ENCODE measurements around the gene PHF21B.

The PHF21B gene

DNA sequence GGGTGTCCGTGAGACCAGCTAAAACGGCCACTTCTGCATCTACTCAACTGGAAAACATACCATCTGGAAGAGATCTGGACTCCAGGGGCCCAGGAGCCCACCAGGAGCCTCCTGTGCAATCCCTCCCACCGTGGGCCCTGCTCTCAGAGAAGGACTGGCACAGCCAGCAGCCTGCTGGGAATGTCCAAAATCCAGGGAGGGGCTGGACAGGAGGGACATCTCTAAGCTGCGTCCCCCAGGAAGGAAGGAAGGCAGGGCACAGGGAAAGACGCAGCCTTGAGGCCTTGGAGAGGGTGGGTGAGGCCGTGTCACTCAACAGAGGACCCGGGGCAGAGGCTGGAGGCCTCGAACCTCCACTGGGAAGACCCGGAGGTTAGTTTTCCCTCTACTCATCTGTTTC lies 78.0 kb downstream of the PHF21B start:
- Histone ChIP-seq H3K79me2 (ENCODE audit: control insufficient read depth, insufficient read depth, low read length) (no peaks in the 10 kb centered on the region), H4K5ac (ENCODE audit: low read length) (no peak overlapping the region), H3K23ac (ENCODE audit: low read length) (no peak overlapping the region), H3K56ac (ENCODE audit: low read length) (no peak overlapping the region), H3K4me3 (ENCODE audit: low read length) (no peak overlapping the region), H4K8ac (ENCODE audit: low read depth, low read length) (no peak overlapping the region), H2BK5ac (ENCODE audit: low read length) (no peak overlapping the region), H3K36me3 (ENCODE audit: control insufficient read depth, insufficient read depth, low read length) (no peaks in the 10 kb centered on the region), H3K4ac (ENCODE audit: low read depth, low read length) (no peak overlapping the region), H3K4me1 (ENCODE audit: control insufficient read depth, low read depth, low read length) (no peaks in the 10 kb centered on the region), H3K9ac (ENCODE audit: low read length) (no peak overlapping the region), H2AK5ac (ENCODE audit: low read length) (no peak overlapping the region), H3K27ac (ENCODE audit: low read depth, low read length) (no peak overlapping the region), H3K27me3 (ENCODE audit: insufficient read depth, low read length, poor library complexity) (no peaks in the 10 kb centered on the region), H2BK15ac (replicated peaks; ENCODE audit: low read depth) (no peak overlapping the region), H2BK120ac (ENCODE audit: low read depth, low read length) (no peak overlapping the region), H3K4me2 (ENCODE audit: low read length) (no peak overlapping the region), H3K18ac (ENCODE audit: low read length) (no peak overlapping the region), H3K79me1 (ENCODE audit: low read length) (peaks cover 4% of the 10 kb centered on the region)
- DNase-seq: no peak
- no CpG with 5 or more reads among the region's 9 CpGs for WGBS (ENCODE audit: extremely low coverage, insufficient coverage, low lambda C conversion rate)

DNA sequence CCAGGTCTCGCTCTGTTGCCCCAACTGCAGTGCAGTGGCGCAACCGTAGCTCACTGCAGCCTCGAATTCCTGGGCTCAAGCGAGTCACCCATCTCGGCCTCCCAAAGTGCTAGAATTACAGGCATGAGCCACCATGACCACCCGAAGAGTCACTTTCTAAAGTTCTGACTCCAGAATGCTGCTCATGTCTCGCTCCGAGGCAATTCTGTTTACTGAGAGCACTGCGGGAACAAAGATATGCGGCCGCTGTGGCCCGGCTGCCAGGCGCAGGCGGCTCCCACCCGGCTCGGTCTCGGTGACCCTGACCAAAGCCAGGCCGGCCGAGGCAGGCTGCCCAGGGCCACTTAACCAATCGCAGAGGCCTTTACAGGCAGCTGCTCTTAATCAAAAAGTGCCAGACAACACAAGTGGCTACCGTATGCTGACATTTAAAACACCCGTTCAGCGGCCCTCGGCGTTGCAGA lies 78.7 kb downstream of the PHF21B start:
- WGBS (ENCODE audit: extremely low coverage, insufficient coverage, low lambda C conversion rate): no CpG with 5 or more reads among the region's 26 CpGs
- H3K27ac ChIP-seq (ENCODE audit: low read depth, low read length): no peak overlapping the region
- H3K23ac ChIP-seq (ENCODE audit: low read length): no peak overlapping the region
- peak; percentile 23 for DNase-seq
- H3K4me1 ChIP-seq (ENCODE audit: control insufficient read depth, low read depth, low read length): no peaks in the 10 kb centered on the region
- no peak overlapping the region for H3K9ac ChIP-seq (ENCODE audit: low read length)
- H3K36me3 ChIP-seq (ENCODE audit: control insufficient read depth, insufficient read depth, low read length): no peaks in the 10 kb centered on the region
- no peak overlapping the region for H2AK5ac ChIP-seq (ENCODE audit: low read length)
- no peak overlapping the region for H3K4ac ChIP-seq (ENCODE audit: low read depth, low read length)
- H3K4me3 ChIP-seq (ENCODE audit: low read length): no peak overlapping the region
- H2BK15ac ChIP-seq (replicated peaks; ENCODE audit: low read depth): no peak overlapping the region
- peaks cover 4% of the 10 kb centered on the region for H3K79me1 ChIP-seq (ENCODE audit: low read length)
- H2BK5ac ChIP-seq (ENCODE audit: low read length): no peak overlapping the region
- no peaks in the 10 kb centered on the region for H3K79me2 ChIP-seq (ENCODE audit: control insufficient read depth, insufficient read depth, low read length)
- H3K27me3 ChIP-seq (ENCODE audit: insufficient read depth, low read length, poor library complexity): no peaks in the 10 kb centered on the region
- no peak overlapping the region for H2BK120ac ChIP-seq (ENCODE audit: low read depth, low read length)
- H3K56ac ChIP-seq (ENCODE audit: low read length): no peak overlapping the region
- H4K5ac ChIP-seq (ENCODE audit: low read length): no peak overlapping the region
- no peak overlapping the region for H4K8ac ChIP-seq (ENCODE audit: low read depth, low read length)
- H3K18ac ChIP-seq (ENCODE audit: low read length): no peak overlapping the region
- H3K4me2 ChIP-seq (ENCODE audit: low read length): no peak overlapping the region

DNA sequence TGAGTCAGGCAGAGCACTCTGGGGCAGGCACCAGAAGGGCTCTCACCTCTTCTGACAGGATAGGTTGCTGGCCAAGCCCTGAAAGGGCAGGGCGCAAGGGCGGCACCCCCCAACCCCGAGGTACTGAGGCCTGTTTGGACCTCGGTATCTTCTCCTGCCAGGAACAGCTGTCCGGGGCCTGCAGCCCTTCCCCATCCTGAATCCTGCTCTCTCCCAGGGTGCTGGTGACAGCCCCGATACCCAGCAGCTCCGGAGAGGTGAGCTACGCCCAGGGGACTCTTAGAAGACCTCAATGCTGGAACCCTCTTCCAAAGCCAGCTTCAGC lies 79.1 kb downstream of the PHF21B start:
- no CpG with 5 or more reads among the region's 8 CpGs for WGBS (ENCODE audit: extremely low coverage, insufficient coverage, low lambda C conversion rate)
- Histone ChIP-seq H3K27ac (ENCODE audit: low read depth, low read length) (no peak overlapping the region), H3K4ac (ENCODE audit: low read depth, low read length) (no peak overlapping the region), H2AK5ac (ENCODE audit: low read length) (no peak overlapping the region), H3K4me1 (ENCODE audit: control insufficient read depth, low read depth, low read length) (no peaks in the 10 kb centered on the region), H2BK15ac (replicated peaks; ENCODE audit: low read depth) (no peak overlapping the region), H3K27me3 (ENCODE audit: insufficient read depth, low read length, poor library complexity) (no peaks in the 10 kb centered on the region), H3K4me3 (ENCODE audit: low read length) (no peak overlapping the region), H3K4me2 (ENCODE audit: low read length) (no peak overlapping the region), H2BK120ac (ENCODE audit: low read depth, low read length) (no peak overlapping the region), H3K79me2 (ENCODE audit: control insufficient read depth, insufficient read depth, low read length) (no peaks in the 10 kb centered on the region), H3K36me3 (ENCODE audit: control insufficient read depth, insufficient read depth, low read length) (no peaks in the 10 kb centered on the region), H4K8ac (ENCODE audit: low read depth, low read length) (no peak overlapping the region), H3K56ac (ENCODE audit: low read length) (no peak overlapping the region), H4K5ac (ENCODE audit: low read length) (no peak overlapping the region), H3K18ac (ENCODE audit: low read length) (no peak overlapping the region), H2BK5ac (ENCODE audit: low read length) (no peak overlapping the region), H3K9ac (ENCODE audit: low read length) (no peak overlapping the region), H3K23ac (ENCODE audit: low read length) (no peak overlapping the region), H3K79me1 (ENCODE audit: low read length) (peaks cover 4% of the 10 kb centered on the region)
- DNase-seq: no peak

DNA sequence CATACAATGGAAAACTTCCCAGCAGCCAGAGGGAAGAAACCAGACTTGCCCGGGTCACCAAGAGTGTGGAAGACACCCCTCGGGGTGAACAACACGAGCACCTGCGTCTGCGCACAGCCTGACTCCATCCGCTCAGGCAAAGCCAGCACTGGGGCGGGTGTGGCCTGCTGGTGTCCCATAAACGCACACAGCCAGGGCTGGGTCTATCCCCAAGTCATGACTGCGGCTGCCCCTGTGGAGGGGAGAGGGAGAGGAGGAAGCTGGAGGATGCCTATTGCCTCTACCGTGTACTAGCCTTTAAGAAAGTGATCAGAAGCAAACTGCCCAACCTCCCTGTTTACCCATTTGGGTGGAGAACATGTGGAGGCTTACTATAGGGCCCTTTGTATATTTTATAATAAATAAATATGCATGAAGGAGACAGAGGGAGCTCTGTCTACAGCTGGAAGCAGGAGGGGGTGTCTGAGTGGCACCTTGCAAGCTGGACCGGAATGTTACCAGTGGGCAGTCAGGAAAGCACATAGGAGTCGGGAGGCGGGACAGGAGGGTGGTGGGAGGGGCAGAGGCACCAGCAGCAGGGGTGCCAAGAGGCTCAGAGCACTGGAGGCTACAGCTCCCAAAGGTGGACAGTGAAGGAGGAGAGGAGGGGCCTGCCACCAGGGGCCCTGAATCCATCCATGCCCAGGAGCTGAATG lies 79.6 kb downstream of the PHF21B start:
- Histone ChIP-seq H3K27me3 (ENCODE audit: insufficient read depth, low read length, poor library complexity) (no peaks in the 10 kb centered on the region), H3K4me3 (ENCODE audit: low read length) (no peak overlapping the region), H3K36me3 (ENCODE audit: control insufficient read depth, insufficient read depth, low read length) (no peaks in the 10 kb centered on the region), H3K79me1 (ENCODE audit: low read length) (peaks cover 4% of the 10 kb centered on the region), H3K18ac (ENCODE audit: low read length) (no peak overlapping the region), H2BK120ac (ENCODE audit: low read depth, low read length) (no peak overlapping the region), H3K4me1 (ENCODE audit: control insufficient read depth, low read depth, low read length) (no peaks in the 10 kb centered on the region), H3K4ac (ENCODE audit: low read depth, low read length) (no peak overlapping the region), H4K8ac (ENCODE audit: low read depth, low read length) (no peak overlapping the region), H3K23ac (ENCODE audit: low read length) (no peak overlapping the region), H4K5ac (ENCODE audit: low read length) (no peak overlapping the region), H3K9ac (ENCODE audit: low read length) (no peak overlapping the region), H3K4me2 (ENCODE audit: low read length) (no peak overlapping the region), H2BK15ac (replicated peaks; ENCODE audit: low read depth) (no peak overlapping the region), H2BK5ac (ENCODE audit: low read length) (no peak overlapping the region), H3K79me2 (ENCODE audit: control insufficient read depth, insufficient read depth, low read length) (no peaks in the 10 kb centered on the region), H3K56ac (ENCODE audit: low read length) (no peak overlapping the region), H3K27ac (ENCODE audit: low read depth, low read length) (no peak overlapping the region), H2AK5ac (ENCODE audit: low read length) (no peak overlapping the region)
- no CpG with 5 or more reads among the region's 13 CpGs for WGBS (ENCODE audit: extremely low coverage, insufficient coverage, low lambda C conversion rate)
- no peak for DNase-seq

DNA sequence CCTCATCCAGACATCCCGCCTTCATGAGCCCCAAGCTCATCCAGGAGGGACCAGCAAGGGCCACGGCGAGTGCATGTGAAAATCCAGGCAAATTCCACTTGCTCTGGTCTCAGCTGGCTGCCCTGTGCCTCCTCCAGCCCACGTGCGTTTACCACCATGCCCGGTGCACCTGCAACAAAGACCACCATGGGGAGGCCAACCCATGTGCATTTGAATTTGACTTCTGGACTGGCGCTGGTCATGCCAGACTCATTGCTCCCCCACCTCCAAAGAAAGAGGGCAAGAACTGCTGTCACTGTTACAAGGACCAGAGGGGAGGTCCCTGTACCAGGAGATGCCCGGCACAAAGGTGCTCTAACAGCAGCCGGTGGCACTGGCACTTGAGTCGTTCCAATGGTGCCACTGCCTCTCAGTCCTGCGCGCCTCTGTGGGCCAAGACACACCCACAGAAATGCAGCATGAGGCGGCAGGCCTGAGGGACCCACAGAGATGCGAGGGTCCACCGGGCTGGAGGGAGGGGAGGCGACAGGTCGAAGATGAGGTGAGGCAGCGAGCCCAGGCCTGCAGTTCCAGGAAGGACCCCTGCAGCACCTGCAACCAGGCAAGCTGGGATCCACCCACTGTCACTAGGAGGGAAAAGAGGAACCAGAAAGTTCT lies 80.3 kb downstream of the PHF21B start:
- no CpG with 5 or more reads among the region's 18 CpGs for WGBS (ENCODE audit: extremely low coverage, insufficient coverage, low lambda C conversion rate)
- H3K79me2 ChIP-seq (ENCODE audit: control insufficient read depth, insufficient read depth, low read length): no peaks in the 10 kb centered on the region
- H3K4me2 ChIP-seq (ENCODE audit: low read length): no peak overlapping the region
- H3K4me3 ChIP-seq (ENCODE audit: low read length): no peak overlapping the region
- H3K27ac ChIP-seq (ENCODE audit: low read depth, low read length): no peak overlapping the region
- H3K4ac ChIP-seq (ENCODE audit: low read depth, low read length): no peak overlapping the region
- H2BK15ac ChIP-seq (replicated peaks; ENCODE audit: low read depth): no peak overlapping the region
- no peaks in the 10 kb centered on the region for H3K36me3 ChIP-seq (ENCODE audit: control insufficient read depth, insufficient read depth, low read length)
- H2AK5ac ChIP-seq (ENCODE audit: low read length): no peak overlapping the region
- H3K4me1 ChIP-seq (ENCODE audit: control insufficient read depth, low read depth, low read length): no peaks in the 10 kb centered on the region
- H3K27me3 ChIP-seq (ENCODE audit: insufficient read depth, low read length, poor library complexity): no peaks in the 10 kb centered on the region
- peaks cover 5% of the 10 kb centered on the region for H3K79me1 ChIP-seq (ENCODE audit: low read length)
- H3K56ac ChIP-seq (ENCODE audit: low read length): no peak overlapping the region
- H2BK120ac ChIP-seq (ENCODE audit: low read depth, low read length): no peak overlapping the region
- no peak overlapping the region for H4K8ac ChIP-seq (ENCODE audit: low read depth, low read length)
- no peak overlapping the region for H3K18ac ChIP-seq (ENCODE audit: low read length)
- H2BK5ac ChIP-seq (ENCODE audit: low read length): no peak overlapping the region
- no peak overlapping the region for H3K23ac ChIP-seq (ENCODE audit: low read length)
- H3K9ac ChIP-seq (ENCODE audit: low read length): no peak overlapping the region
- no peak overlapping the region for H4K5ac ChIP-seq (ENCODE audit: low read length)
- no peak for DNase-seq
